ENCODE results near the gene RPL27.
A peak's percentile ranks its signal among the peaks of the same experiment; 100 is the strongest.

The RPL27 gene

DNA sequence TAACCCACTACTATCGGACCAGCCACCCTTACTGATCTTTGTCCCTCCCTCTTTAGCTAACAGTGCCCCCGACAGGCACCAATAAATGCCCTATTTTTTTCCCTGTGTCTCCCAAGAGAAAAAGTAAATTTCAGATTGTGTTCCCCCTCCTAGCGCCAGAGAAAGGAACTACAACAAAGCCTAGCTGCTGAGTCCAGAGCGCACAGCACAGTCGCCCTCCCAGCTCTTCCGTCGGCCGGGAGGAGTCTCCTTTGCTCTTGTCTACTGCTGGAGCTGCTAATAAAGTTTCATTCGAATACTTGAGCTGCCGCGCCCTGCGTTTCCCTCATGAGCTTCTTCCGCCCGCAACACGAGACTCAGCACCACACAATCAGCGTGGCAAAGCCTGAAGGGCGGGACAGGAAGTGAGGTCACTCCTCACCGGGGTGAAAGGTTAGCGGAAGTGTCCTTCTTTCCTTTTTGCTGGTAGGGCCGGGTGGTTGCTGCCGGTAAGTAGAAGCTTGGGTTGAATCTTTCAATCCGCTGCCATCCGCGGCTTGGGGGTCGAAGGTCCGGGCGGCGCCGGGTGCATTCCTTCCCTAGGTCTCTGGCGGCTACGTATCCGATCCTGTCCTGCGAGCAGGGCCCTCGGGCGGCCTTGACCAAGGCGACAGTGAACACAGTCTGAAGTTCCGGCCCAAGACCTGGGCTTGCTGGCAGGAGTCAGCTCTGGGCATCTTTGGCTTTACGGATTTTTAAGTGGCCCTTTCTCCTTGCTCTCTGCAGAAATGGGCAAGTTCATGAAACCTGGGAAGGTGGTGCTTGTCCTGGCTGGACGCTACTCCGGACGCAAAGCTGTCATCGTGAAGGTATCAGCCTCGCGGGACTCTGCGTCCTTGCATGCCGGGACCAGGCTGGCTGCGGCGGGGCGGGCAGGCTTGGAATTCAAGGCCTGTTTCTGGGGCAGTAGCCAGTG is at the start of gene RPL27:
Gene RPL27 (plus strand): TSS at position 436 of the 955 bp plus-strand sequence. CDS start 332 bp downstream, at position 768.
- Mint-ChIP-seq H3K4me3 (peak within 1 kb of the TSS; percentile 99), H3K27ac (peak within 1 kb of the TSS; percentile 100), H3K27me3 (ENCODE audit: low read depth, poor library complexity) (no peaks in the 10 kb centered on the region), H3K9me3 (no peaks in the 10 kb centered on the region), H3K36me3 (ENCODE audit: low read depth) (peaks cover 37% of the 10 kb centered on the region), H3K4me1 (peaks cover 32% of the 10 kb centered on the region)
- peak; percentile 93 for DNase-seq
- TF ChIP-seq, protein P1, sequence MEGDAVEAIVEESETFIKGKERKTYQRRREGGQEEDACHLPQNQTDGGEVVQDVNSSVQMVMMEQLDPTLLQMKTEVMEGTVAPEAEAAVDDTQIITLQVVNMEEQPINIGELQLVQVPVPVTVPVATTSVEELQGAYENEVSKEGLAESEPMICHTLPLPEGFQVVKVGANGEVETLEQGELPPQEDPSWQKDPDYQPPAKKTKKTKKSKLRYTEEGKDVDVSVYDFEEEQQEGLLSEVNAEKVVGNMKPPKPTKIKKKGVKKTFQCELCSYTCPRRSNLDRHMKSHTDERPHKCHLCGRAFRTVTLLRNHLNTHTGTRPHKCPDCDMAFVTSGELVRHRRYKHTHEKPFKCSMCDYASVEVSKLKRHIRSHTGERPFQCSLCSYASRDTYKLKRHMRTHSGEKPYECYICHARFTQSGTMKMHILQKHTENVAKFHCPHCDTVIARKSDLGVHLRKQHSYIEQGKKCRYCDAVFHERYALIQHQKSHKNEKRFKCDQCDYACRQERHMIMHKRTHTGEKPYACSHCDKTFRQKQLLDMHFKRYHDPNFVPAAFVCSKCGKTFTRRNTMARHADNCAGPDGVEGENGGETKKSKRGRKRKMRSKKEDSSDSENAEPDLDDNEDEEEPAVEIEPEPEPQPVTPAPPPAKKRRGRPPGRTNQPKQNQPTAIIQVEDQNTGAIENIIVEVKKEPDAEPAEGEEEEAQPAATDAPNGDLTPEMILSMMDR (IDR thresholded peaks at IDR 0.05), result peak; percentile 82

DNA sequence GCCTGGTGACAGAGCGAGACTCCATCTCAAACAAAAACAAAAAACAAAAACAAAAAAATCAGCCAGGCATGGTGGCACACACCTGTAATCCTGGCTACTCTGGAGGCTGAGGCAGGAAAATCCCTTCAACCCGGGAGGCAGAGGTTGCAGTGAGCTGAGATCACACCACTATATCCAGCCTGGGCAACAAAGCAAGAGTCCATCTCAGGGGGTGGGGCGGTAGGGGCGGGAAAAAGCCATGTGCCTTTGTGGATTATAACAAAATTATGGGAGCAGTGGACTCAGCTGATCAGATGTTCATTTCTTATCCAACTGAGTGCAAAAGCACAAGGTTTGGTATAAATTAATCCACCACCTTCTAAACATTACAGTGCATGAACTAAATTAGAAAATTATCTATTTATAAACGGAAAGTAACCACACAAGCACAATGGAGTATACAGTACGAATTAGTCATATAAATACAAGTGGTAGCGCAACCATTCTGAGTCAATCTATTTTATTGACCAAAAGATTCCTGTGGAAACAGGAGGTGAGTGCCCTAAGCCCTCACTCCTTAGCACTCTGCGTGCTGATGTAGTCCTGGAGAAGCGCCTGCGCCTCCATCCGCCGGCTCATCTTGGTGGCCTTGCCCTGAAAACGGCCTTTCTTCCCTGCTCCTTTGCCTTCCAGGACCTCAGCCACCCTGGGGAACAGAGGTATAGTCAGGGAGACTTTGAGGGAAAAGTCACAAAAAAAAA is 48.0 kb upstream of the RPL27 start:
- Mint-ChIP-seq H3K27ac (peak overlapping the region; percentile 52), H3K27me3 (ENCODE audit: low read depth, poor library complexity) (no peaks in the 10 kb centered on the region)
- no peak for DNase-seq

DNA sequence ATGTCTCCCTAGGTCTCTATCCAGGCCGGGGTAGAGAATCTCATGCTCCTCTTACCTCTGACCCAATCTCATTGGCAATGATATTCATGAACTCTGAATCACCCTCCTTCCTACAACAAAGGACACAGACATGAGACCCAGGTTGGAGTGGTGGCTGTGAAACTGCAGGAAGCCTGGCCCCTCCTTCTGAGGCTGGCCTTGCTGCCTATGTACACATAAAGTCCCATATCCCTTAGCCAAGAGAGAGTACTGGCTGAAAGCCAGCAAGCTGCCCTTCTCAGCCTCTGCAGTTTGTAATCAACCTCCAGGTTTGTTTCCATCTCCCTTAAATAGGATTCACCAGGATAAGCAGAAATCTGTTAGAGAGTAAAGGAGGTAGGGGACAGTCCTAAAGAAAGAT is 44.5 kb upstream of the RPL27 start:
- H3K9me3 Mint-ChIP-seq, result no peaks in the 10 kb centered on the region
- peaks cover 71% of the 10 kb centered on the region for H3K36me3 Mint-ChIP-seq (ENCODE audit: low read depth)
- H3K27me3 Mint-ChIP-seq (ENCODE audit: low read depth, poor library complexity), result no peaks in the 10 kb centered on the region
- H3K4me1 Mint-ChIP-seq, result no peaks in the 10 kb centered on the region
- no peak overlapping the region for H3K4me3 Mint-ChIP-seq
- DNase-seq, result no peak
- H3K27ac Mint-ChIP-seq, result no peak overlapping the region
- TF ChIP-seq, protein P1 (IDR thresholded peaks at IDR 0.05), result no peak

More for the DNA sequence above, 48.0 kb upstream of the RPL27 start:
- peaks cover 46% of the 10 kb centered on the region for H3K36me3 Mint-ChIP-seq (ENCODE audit: low read depth)
- no peak overlapping the region for H3K4me3 Mint-ChIP-seq
- TF ChIP-seq, protein P1 (IDR thresholded peaks at IDR 0.05), result no peak
- no peaks in the 10 kb centered on the region for H3K9me3 Mint-ChIP-seq
- no peaks in the 10 kb centered on the region for H3K4me1 Mint-ChIP-seq

DNA sequence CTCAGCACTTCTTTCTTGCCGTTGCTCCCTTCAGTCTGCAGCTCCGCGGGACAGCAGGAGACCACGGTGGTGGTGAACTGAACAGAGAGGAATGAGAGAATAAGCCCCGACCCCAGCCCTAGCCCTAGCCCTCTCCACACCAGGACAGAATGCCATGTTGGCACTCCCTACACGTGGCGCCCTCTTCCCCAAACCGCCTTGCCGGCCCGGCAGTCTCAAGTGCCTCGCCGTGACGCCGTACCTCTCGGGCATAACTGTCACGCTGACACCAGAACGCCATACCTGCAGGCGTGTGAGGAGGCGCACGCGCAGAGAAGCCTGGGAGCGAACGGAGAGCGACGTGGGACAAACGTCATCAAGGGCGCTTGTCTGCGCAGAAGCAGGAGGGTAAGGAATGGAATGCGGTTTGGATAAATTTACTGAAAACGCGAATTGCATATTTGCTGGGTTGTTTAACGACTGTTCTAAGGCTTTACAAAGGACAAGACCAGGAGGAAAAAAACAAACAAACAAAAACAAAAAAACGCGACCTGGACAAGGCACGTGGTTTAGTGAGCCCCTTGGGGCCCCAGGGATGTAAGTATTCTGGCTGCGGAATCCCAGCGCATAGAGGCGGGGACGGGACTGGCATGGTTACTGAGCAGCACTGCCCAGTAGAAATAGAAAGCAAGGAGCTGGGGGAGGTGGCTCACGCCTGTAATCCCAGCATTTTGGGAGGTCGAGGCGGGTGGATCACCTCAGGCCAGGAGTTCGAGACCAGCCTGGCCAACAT is 33.9 kb upstream of the RPL27 start, which contains the start of gene AARSD1:
Gene AARSD1 (minus strand): TSS at position 294 of the 772 bp plus-strand sequence. CDS start 14 bp downstream, at position 280.
- Mint-ChIP-seq H3K9me3 (no peaks in the 10 kb centered on the region), H3K4me3 (peak within 1 kb of the TSS; percentile 92), H3K36me3 (ENCODE audit: low read depth) (peaks cover 28% of the 10 kb centered on the region), H3K27ac (peak within 1 kb of the TSS; percentile 97), H3K27me3 (ENCODE audit: low read depth, poor library complexity) (peaks cover 7% of the 10 kb centered on the region), H3K4me1 (peaks cover 28% of the 10 kb centered on the region)
- TF ChIP-seq, protein P1 (IDR thresholded peaks at IDR 0.05), result no peak
- peak; percentile 86 for DNase-seq

DNA sequence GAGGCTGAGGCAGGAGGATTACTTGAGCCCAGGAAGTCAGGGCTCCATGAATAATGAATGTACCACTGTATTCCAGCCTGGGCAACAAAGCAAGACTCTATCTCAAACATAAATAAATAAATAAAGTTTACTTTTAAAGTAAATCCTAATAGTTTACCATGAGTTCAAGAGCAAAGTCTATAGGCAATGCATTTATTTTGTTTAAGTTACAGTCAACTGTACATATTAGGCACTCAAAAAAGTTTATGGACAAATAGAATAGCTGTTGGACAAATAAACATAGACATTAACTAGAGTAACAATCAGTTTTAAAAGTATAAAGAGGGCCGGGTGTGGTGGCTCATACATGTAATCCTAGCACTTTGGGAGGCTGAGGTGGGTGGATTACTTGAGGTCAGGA is 30.3 kb upstream of the RPL27 start:
- Mint-ChIP-seq H3K36me3 (ENCODE audit: low read depth) (peaks cover 14% of the 10 kb centered on the region), H3K4me1 (peaks cover 42% of the 10 kb centered on the region), H3K4me3 (no peak overlapping the region), H3K27ac (no peak overlapping the region), H3K9me3 (peaks cover 4% of the 10 kb centered on the region), H3K27me3 (ENCODE audit: low read depth, poor library complexity) (peaks cover 7% of the 10 kb centered on the region)
- TF ChIP-seq, protein P1 (IDR thresholded peaks at IDR 0.05), result no peak
- DNase-seq, result no peak
